ENCODE measurements around the gene ZMYM4. TPM values are rescaled to one million over a fixed set of nuclear protein-coding genes. Genes with fewer than 3 reads are reported as not detected.

Gene ZMYM4
- total and polyA plus RNA-seq, 11 donors, result 8.0 to 44.3 (median 32.2) TPM

DNA sequence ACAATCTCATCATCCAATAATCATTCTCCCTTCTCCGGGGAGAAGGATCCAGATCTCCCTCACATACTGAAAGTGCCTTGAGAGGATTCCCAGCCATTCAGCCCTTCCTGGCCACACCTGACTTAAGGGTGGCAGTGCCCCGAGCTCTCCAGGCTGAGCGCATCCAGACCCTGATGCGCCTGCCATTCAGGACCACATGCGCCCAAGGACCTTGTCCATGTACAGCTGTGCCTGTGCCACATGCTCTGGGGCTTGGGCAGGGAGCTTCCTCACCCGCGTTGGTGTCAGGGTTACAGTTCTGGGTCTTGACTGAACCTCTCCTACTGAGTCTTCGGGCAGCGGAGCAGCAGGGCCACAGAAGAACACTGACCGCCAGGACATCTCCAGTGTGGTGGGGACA, 167.6 kb downstream of the ZMYM4 start:
- Histone ChIP-seq H3K9me3 (no peaks in the 10 kb centered on the region), H3K4me1 (no peaks in the 10 kb centered on the region), H3K27ac (no peak overlapping the region), H3K27me3 (no peaks in the 10 kb centered on the region), H3K4me3 (no peak overlapping the region), H3K36me3 (peaks cover 0 to 95% (median 81%) of the 10 kb centered on the region in 9 donors)
- WGBS, 4 donors, result 94 to 99% (median 95%) methylated on average over 10 of the region's 10 CpGs
- TF ChIP-seq, protein P1, sequence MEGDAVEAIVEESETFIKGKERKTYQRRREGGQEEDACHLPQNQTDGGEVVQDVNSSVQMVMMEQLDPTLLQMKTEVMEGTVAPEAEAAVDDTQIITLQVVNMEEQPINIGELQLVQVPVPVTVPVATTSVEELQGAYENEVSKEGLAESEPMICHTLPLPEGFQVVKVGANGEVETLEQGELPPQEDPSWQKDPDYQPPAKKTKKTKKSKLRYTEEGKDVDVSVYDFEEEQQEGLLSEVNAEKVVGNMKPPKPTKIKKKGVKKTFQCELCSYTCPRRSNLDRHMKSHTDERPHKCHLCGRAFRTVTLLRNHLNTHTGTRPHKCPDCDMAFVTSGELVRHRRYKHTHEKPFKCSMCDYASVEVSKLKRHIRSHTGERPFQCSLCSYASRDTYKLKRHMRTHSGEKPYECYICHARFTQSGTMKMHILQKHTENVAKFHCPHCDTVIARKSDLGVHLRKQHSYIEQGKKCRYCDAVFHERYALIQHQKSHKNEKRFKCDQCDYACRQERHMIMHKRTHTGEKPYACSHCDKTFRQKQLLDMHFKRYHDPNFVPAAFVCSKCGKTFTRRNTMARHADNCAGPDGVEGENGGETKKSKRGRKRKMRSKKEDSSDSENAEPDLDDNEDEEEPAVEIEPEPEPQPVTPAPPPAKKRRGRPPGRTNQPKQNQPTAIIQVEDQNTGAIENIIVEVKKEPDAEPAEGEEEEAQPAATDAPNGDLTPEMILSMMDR (IDR thresholded peaks at IDR 0.05), result no peak
- no peak for TF ChIP-seq POLR2A (IDR thresholded peaks at IDR 0.05)
- intact Hi-C loops (cut with DNase I), result no loop called here
- DNase-seq (no peak), ATAC-seq (no peak)

DNA sequence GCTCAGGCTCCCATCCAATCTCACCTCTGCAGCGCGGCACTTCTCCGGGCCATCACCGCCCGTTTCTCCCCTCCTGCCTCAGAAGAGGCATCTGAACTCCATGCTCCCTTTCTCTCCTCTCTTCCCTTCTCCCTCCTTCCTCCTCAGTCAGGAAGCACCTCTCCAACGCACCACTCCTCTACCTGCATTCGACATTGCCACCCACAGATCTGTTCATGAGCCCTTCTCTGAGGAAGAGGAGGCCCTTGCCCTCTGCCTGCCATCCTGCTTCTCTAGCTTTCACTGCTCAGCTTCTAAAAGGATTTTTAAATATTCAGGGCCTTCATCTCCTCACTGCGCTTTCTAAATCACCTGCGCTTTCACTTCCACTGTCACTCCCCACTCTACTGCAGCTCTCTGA, 168.7 kb downstream of the ZMYM4 start:
- no peak overlapping the region for H3K4me3 ChIP-seq
- DNase-seq, result no peak
- peaks cover 0 to 95% (median 86%) of the 10 kb centered on the region in 9 donors for H3K36me3 ChIP-seq
- H3K4me1 ChIP-seq, result no peaks in the 10 kb centered on the region
- intact Hi-C loops (cut with DNase I), result no loop called here
- 96 to 97% (median 97%) methylated on average over 9 of the region's 9 CpGs for WGBS, 4 donors
- H3K27me3 ChIP-seq, result no peaks in the 10 kb centered on the region
- H3K9me3 ChIP-seq, result no peaks in the 10 kb centered on the region
- no peak overlapping the region for H3K27ac ChIP-seq
- no peak for TF ChIP-seq POLR2A (IDR thresholded peaks at IDR 0.05)
- TF ChIP-seq, protein P1 (IDR thresholded peaks at IDR 0.05), result no peak
- no peak for ATAC-seq

DNA sequence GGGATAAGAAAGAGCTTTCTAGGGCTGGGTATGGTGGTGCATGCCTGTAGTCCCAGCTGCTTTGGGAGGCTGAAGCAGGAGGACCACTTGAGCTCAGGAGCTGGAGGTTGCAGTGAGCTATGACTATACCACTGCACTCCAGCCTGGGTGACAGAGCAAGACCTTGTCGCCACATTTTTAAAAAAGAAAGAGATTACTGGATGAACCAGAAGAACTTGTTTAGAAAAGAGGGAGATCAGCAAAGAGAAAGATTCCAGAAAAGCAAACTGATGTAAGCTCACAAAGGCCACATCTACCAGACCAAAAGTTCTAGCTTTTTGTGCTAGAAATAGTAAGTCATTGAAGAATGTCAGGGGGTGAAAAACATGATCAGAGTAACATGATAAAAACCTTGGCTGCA, 171.1 kb downstream of the ZMYM4 start:
- ATAC-seq, result no peak
- no peak for TF ChIP-seq POLR2A (IDR thresholded peaks at IDR 0.05)
- TF ChIP-seq, protein P1 (IDR thresholded peaks at IDR 0.05), result no peak
- no peaks in the 10 kb centered on the region for H3K27me3 ChIP-seq
- intact Hi-C loops (cut with DNase I), result no loop called here
- peaks cover 0 to 5% (median 0%) of the 10 kb centered on the region in 12 donors for H3K4me1 ChIP-seq
- WGBS, 4 donors, result 50 to 100% (median 99%) methylated on average over 1 of the region's 1 CpG
- H3K4me3 ChIP-seq, result no peak overlapping the region
- no peak for DNase-seq
- no peak overlapping the region for H3K27ac ChIP-seq
- H3K36me3 ChIP-seq, result peaks cover 0 to 99% (median 89%) of the 10 kb centered on the region in 9 donors
- no peaks in the 10 kb centered on the region for H3K9me3 ChIP-seq

DNA sequence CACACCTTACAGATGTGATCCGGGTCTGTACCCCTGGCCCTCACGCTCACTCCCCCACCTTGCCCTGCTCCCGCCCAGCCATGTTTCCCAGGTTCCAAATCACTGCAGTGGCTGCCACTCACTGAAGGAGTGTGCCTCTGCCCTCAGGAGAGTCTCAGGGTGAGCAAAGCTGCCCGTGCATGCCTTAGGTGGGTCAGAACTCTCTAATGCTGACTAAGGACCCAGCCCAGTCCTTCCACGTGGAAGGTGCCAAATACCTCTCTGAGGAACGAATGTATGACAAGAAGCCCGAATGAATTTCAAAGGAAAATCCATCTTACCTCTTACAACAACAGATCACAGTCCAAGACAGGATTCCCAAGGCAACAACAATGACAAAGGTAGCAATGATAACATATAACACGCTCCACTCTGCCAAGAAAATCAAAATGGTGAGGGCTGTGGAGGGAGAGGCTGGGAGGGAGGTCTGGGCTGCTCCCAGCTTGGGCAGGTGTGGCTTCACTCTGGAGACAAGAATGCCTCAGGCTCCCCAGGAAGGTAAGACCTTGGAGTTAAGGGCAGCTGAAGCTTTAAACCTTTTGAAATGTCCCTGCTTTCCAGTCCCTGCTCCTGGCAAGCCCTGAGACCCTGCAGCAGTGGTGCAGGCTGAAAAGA, 173.5 kb downstream of the ZMYM4 start:
- ATAC-seq (peak in 2 of 4 donors; percentile 16 to 18), DNase-seq (no peak)
- Histone ChIP-seq H3K27ac (peak overlapping the region in 1 of 12 donors; percentile 12), H3K27me3 (no peaks in the 10 kb centered on the region), H3K36me3 (peaks cover 0 to 99% (median 89%) of the 10 kb centered on the region in 9 donors), H3K4me3 (no peak overlapping the region), H3K4me1 (peaks cover 0 to 10% (median 0%) of the 10 kb centered on the region in 12 donors), H3K9me3 (no peaks in the 10 kb centered on the region)
- 85 to 92% (median 89%) methylated on average over 8 of the region's 8 CpGs for WGBS, 4 donors
- TF ChIP-seq, protein P1 (IDR thresholded peaks at IDR 0.05), result no peak
- no peak for TF ChIP-seq POLR2A (IDR thresholded peaks at IDR 0.05)
- intact Hi-C loops (cut with DNase I), result no loop called here
